HepG2 (cell line): ENCODE results near the gene PMFBP1. TPM values are rescaled to one million over a fixed set of nuclear protein-coding genes. Genes with fewer than 3 reads are reported as not detected.

Experiments used
- ATAC-seq: fragments of 200-7000 bp; cut with Tn5 transposase; 3 replicates; pipeline ENCODE4 v1.9.1; 2020; ENCODE audit warnings: mild to moderate bottlenecking, moderate library complexity
- BruUV-seq: library from RNA; stranded (reverse); fragments of 400-500 nt; replicated peaks from 2 replicates; lab custom pipeline; 2021; lab: Mats Ljungman, UMichigan
- CTCF ChIA-PET: fragments of 300-600 bp; formaldehyde crosslinking; extraction: SDS; loops from one replicate; lab custom pipeline; 2021; ENCODE audit warnings: low total read pairs, inconsistent platforms, low intra/inter-chr PET ratio; lab: Yijun Ruan, JAX
- POLR2A ChIA-PET: fragments of 350-600 bp; sonication (Branson Sonifier 250); formaldehyde crosslinking; loops from one replicate; lab custom pipeline; 2020; ENCODE audit warnings: antibody characterized with exemption, inconsistent platforms; lab: Yijun Ruan, JAX
- DNase-seq: peaks from one replicate; pipeline ENCODE4 v3.0.0-alpha.2; 2015; ENCODE audit warnings: low spot score
- FAIRE-seq: peaks from 3 replicates; lab custom pipeline; 2011; peaks lifted over from hg19 to GRCh38; lab: Jason Lieb, UNC
- H2AFZ ChIP-seq: one replicate; pipeline ENCODE4 v1.6.1; 2011; ENCODE audit warnings: low read length, inconsistent platforms
- H3K27ac ChIP-seq: fragments of 300-600 bp; 3 replicates; pipeline ENCODE4 v1.8.0; 2011; ENCODE audit warnings: mixed run types, mild to moderate bottlenecking, mixed read lengths, low read length, inconsistent platforms; ENCODE audit not compliant: insufficient read depth; ENCODE audit errors: extremely low read length
- H3K27me3 ChIP-seq, 2 experiments: fragments of 200-600 bp in 1 of 2; 2 replicates in 1 of 2; 3 replicates in 1 of 2; pipeline versions ENCODE4 v1.6.0 to v1.8.0; 2011; ENCODE audit warnings: low read length in 2 of 2, mild to moderate bottlenecking in 2 of 2, moderate library complexity in 2 of 2, inconsistent platforms in 1 of 2; ENCODE audit not compliant: insufficient read depth in 2 of 2, control insufficient read depth in 1 of 2
- H3K36me3 ChIP-seq, 2 experiments: fragments of 200-600 bp in 1 of 2; replicated peaks in 1 of 2; 2 replicates in 1 of 2; 3 replicates in 1 of 2; pipeline versions ENCODE4 v1.5.1 to v1.8.0; 2011; ENCODE audit warnings: low read length in 2 of 2, inconsistent platforms in 1 of 2; ENCODE audit not compliant: insufficient read depth in 2 of 2, control insufficient read depth in 1 of 2
- H3K4me1 ChIP-seq: 2 replicates; pipeline ENCODE4 v1.5.1; 2012; ENCODE audit warnings: low read length, inconsistent platforms; ENCODE audit not compliant: insufficient read depth
- H3K4me2 ChIP-seq: 2 replicates; pipeline ENCODE4 v1.6.0; 2011; ENCODE audit warnings: low read depth, low read length, inconsistent platforms
- H3K4me3 ChIP-seq, 3 experiments: fragments of 200-600 bp in 1 of 3; sonication (generic), shearing (Covaris generic) in 1 of 3; replicated peaks in 1 of 3; 2 replicates each; pipeline ENCODE4 v1.5.1; 2011 to 2016; ENCODE audit warnings: low read length in 3 of 3, inconsistent platforms in 2 of 3, low read depth in 2 of 3, mild to moderate bottlenecking in 2 of 3, control low read depth in 1 of 3, mixed read lengths in 1 of 3; ENCODE audit not compliant: insufficient read depth in 1 of 3
- H3K79me2 ChIP-seq: one replicate; pipeline ENCODE4 v1.6.1; 2011; ENCODE audit warnings: low read length, inconsistent platforms; ENCODE audit not compliant: insufficient read depth
- H3K9ac ChIP-seq: 2 replicates; pipeline ENCODE4 v1.6.0; 2011; ENCODE audit warnings: mild to moderate bottlenecking, low read depth, low read length, inconsistent platforms; ENCODE audit not compliant: insufficient read depth
- H3K9me3 ChIP-seq: 2 replicates; pipeline ENCODE4 v1.5.1; 2012; ENCODE audit warnings: mild to moderate bottlenecking, low read length
- H4K20me1 ChIP-seq: 2 replicates; pipeline ENCODE4 v1.6.0; 2011; ENCODE audit warnings: inconsistent platforms, mild to moderate bottlenecking, low read length, moderate library complexity; ENCODE audit not compliant: insufficient read depth
- FOXM1 ChIP-seq: sonication (generic); formaldehyde crosslinking; IDR thresholded peaks from 2 replicates; pipeline ENCODE4 v1.5.0; 2020; ENCODE audit warnings: missing genetic modification reagents
- HBP1 ChIP-seq: IDR thresholded peaks from 2 replicates; pipeline ENCODE4 v1.6.1; 2016; ENCODE audit warnings: low read depth, control low read depth
- TEAD2 ChIP-seq: sonication (generic); formaldehyde crosslinking; IDR thresholded peaks from 2 replicates; pipeline ENCODE4 v1.9.0; 2021; ENCODE audit warnings: missing genetic modification reagents
- THYN1 ChIP-seq: sonication (generic); formaldehyde crosslinking; IDR thresholded peaks from 2 replicates; pipeline ENCODE4 v1.8.1; 2023; ENCODE audit warnings: low read depth, mild to moderate bottlenecking, moderate library complexity, missing genetic modification reagents, borderline replicate concordance
- ZFP36L2 ChIP-seq: sonication (generic); formaldehyde crosslinking; IDR thresholded peaks from 2 replicates; pipeline ENCODE4 v1.4.0; 2020; ENCODE audit warnings: missing genetic modification reagents
- ZNF101 ChIP-seq: sonication (generic); formaldehyde crosslinking; IDR thresholded peaks from 2 replicates; pipeline ENCODE4 v1.4.0; 2020; ENCODE audit warnings: mild to moderate bottlenecking, low read depth, missing genetic modification reagents, borderline replicate concordance
- ZNF292 ChIP-seq: sonication (generic); formaldehyde crosslinking; IDR thresholded peaks from 2 replicates; pipeline ENCODE4 v1.8.1; 2022; ENCODE audit warnings: mild to moderate bottlenecking, low read depth, missing genetic modification reagents, borderline replicate concordance
- ZSCAN25 ChIP-seq: sonication (generic); formaldehyde crosslinking; IDR thresholded peaks from 2 replicates; pipeline ENCODE4 v1.8.0; 2022; ENCODE audit warnings: mild to moderate bottlenecking, missing genetic modification reagents
- WGBS: methylation state at CpG from one replicate; pipeline ENCODE4 v1.1.6; 2017; ENCODE audit warnings: low lambda C conversion rate; 5-methylcytosine and 5-hydroxymethylcytosine counted together
- in situ Hi-C: cut with HindIII; loops from 2 replicates; pipeline ENCODE4 v1.10.0; 2017; ENCODE audit warnings: low pct_unique_long_range_greater_than_20kb; ENCODE audit not compliant: extremely low pct_ligation_motif_present
- intact Hi-C: fragments of 100-400 bp; cut with micrococcal nuclease; formaldehyde crosslinking; loops from one replicate; pipeline ENCODE4 v1.10.0; 2022; ENCODE audit not compliant: unreplicated experiment
- polyA plus RNA-seq, 8 experiments: library from polyadenylated mRNA; depleted of rRNA in 3 of 8; stranded (reverse) in 7 of 8; unstranded in 1 of 8; fragments of >200 nt; fragmentation: Illumina TruSeq in 4 of 8; extraction: Trizol in 4 of 8; gene quantifications; 2 replicates each; pipeline versions ENCODE4 v1.2.1 to v1.2.3, GENCODE V29; 2011 to 2016; ENCODE audit warnings: low read depth in 4 of 8, missing spikeins in 1 of 8, mixed read lengths in 1 of 8; ENCODE audit not compliant: insufficient read depth in 1 of 8
- total RNA-seq, 5 experiments: library from RNA; depleted of rRNA; stranded (reverse); fragments of >200 nt; fragmentation: Illumina TruSeq; extraction: Trizol; gene quantifications; 2 replicates each; pipeline ENCODE4 v1.2.3, GENCODE V29; 2016; ENCODE audit warnings: low read depth in 1 of 5

Gene PMFBP1
- total and polyA plus RNA-seq, 2 of the 13 experiments (the other 11 are each of a cell fraction or from before 2014, with no cell fraction given): 1.9 to 3.8 TPM

GRCh38 chr16:72166954-72167561, 4.9 kb downstream of the PMFBP1 start:
- 95% methylated on average over 6 of the region's 6 CpGs for WGBS
- in situ Hi-C loops: no loop called here
- POLR2A ChIA-PET: no interaction called here
- FAIRE-seq (no peak), DNase-seq (no peak), ATAC-seq (no peak)
- H3K27ac ChIP-seq: no peak overlapping the region
- H2AFZ ChIP-seq: no peak overlapping the region
- no peaks in the 10 kb centered on the region for H3K4me1 ChIP-seq
- H3K36me3 ChIP-seq: no peaks in the 10 kb centered on the region
- H3K79me2 ChIP-seq: no peaks in the 10 kb centered on the region
- H3K4me2 ChIP-seq: no peak overlapping the region
- H4K20me1 ChIP-seq: no peaks in the 10 kb centered on the region
- no TSS peak for BruUV-seq
- TF ChIP-seq ZNF292 (CRISPR knock-in tag) (no peak), ZFP36L2 (no peak), ZNF101 (CRISPR knock-in tag) (no peak), TEAD2 (CRISPR knock-in tag) (no peak), HBP1 (CRISPR knock-in tag) (no peak), FOXM1 (CRISPR knock-in tag) (no peak), THYN1 (CRISPR knock-in tag) (no peak), ZSCAN25 (no peak)
- H3K9ac ChIP-seq: no peak overlapping the region
- intact Hi-C loops: no loop called here
- H3K9me3 ChIP-seq: no peaks in the 10 kb centered on the region
- CTCF ChIA-PET: no interaction called here
- no peaks in the 10 kb centered on the region for H3K27me3 ChIP-seq
- H3K4me3 ChIP-seq: no peak overlapping the region
